Lower leg skin (tissue), 3 donors: ENCODE data around the gene FAM32A.

Experiments
- POLR2A ChIP-seq, 2 donors: fragments of 450-650 bp; IDR thresholded peaks; one replicate each; pipeline ENCODE4 v1.6.1; 2016 to 2017; ENCODE audit warnings: antibody characterized with exemption in 2 of 2, mild to moderate bottlenecking in 1 of 2, moderate library complexity in 1 of 2
- TF ChIP-seq, protein P1 (sequence below), 3 donors: fragments of 450-650 bp; IDR thresholded peaks; one replicate each; pipeline ENCODE4 v1.5.1; 2016; ENCODE audit warnings: antibody characterized with exemption in 3 of 3, mild to moderate bottlenecking in 3 of 3, moderate library complexity in 2 of 3

- TF ChIP-seq, protein P1, sequence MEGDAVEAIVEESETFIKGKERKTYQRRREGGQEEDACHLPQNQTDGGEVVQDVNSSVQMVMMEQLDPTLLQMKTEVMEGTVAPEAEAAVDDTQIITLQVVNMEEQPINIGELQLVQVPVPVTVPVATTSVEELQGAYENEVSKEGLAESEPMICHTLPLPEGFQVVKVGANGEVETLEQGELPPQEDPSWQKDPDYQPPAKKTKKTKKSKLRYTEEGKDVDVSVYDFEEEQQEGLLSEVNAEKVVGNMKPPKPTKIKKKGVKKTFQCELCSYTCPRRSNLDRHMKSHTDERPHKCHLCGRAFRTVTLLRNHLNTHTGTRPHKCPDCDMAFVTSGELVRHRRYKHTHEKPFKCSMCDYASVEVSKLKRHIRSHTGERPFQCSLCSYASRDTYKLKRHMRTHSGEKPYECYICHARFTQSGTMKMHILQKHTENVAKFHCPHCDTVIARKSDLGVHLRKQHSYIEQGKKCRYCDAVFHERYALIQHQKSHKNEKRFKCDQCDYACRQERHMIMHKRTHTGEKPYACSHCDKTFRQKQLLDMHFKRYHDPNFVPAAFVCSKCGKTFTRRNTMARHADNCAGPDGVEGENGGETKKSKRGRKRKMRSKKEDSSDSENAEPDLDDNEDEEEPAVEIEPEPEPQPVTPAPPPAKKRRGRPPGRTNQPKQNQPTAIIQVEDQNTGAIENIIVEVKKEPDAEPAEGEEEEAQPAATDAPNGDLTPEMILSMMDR (IDR thresholded peaks at IDR 0.05) = no peak
- TF ChIP-seq POLR2A (IDR thresholded peaks at IDR 0.05) = no peak
Observed at GRCh38 chr19:16217716-16218451, 32.7 kb downstream of the FAM32A start.
